Pancreas (tissue), 10 donors: ENCODE data around the gene NUB1. TPM values are rescaled to one million over a fixed set of nuclear protein-coding genes. Genes with fewer than 3 reads are reported as not detected.

ENCODE experiments used
- ATAC-seq, 4 donors: fragments of 200-7000 bp; cut with Tn5 transposase; one replicate each; pipeline versions ENCODE4 v1.8.0 to v1.9.1; 2020; ENCODE audit warnings: mild to moderate bottlenecking in 4 of 4, moderate library complexity in 4 of 4
- DNase-seq, 6 donors: peaks; one replicate each; pipeline ENCODE4 v3.0.0-alpha.2; 2020
- FAIRE-seq: peaks from 2 replicates; lab custom pipeline; 2012; peaks lifted over from hg19 to GRCh38; lab: Jason Lieb, UNC
- H3K27ac ChIP-seq, 4 donors: fragments of 200-600 bp; sonication (generic); 1 replicate in 3 of 4; 2 replicates in 1 of 4; pipeline versions ENCODE4 v1.5.0 to v1.8.0; 2020
- H3K27me3 ChIP-seq, 4 donors: fragments of 200-600 bp; one replicate each; pipeline ENCODE4 v1.8.0; 2021
- H3K36me3 ChIP-seq, 3 donors: fragments of 200-600 bp; sonication (generic) in 1 of 3; one replicate each; pipeline versions ENCODE4 v1.5.0 to v1.8.0; 2020 to 2021
- H3K4me1 ChIP-seq, 3 donors: fragments of 200-600 bp; one replicate each; pipeline ENCODE4 v1.8.0; 2021
- H3K4me3 ChIP-seq, 4 donors: fragments of 200-600 bp; sonication (generic) in 2 of 4; one replicate each; pipeline versions ENCODE4 v1.5.0 to v1.8.0; 2020 to 2021
- H3K9me3 ChIP-seq, 4 donors: fragments of 200-600 bp; one replicate each; pipeline ENCODE4 v1.8.0; 2021
- CTCF ChIP-seq, 4 donors: fragments of 200-600 bp; sonication (generic) in 3 of 4; IDR thresholded peaks; one replicate each; pipeline versions ENCODE4 v1.5.0 to v1.8.0; 2021; ENCODE audit warnings: antibody characterized with exemption in 4 of 4
- WGBS, 2 donors: extraction: QIAGEN DNeasy Blood & Tissue Kit; methylation state at CpG; one replicate each; pipeline ENCODE4 v1.1.7; 2013; 5-methylcytosine and 5-hydroxymethylcytosine counted together
- intact Hi-C, 3 donors: fragments of 100-400 bp; cut with DNase I; formaldehyde crosslinking; loops; one replicate each; pipeline versions ENCODE4 v1.11.1 to v1.14.2; 2022
- polyA plus RNA-seq, 2 donors: library from polyadenylated mRNA; stranded (reverse); fragments of 200-250 nt; gene quantifications; one replicate each; pipeline ENCODE4 v1.2.3, GENCODE V29; 2013
- total RNA-seq, 6 donors: library from RNA; stranded (reverse); fragmentation: NEBNext Ultra II Directional in 4 of 6; extraction: Animal tissue kit (Norgen Biotek cat#: 25700) in 4 of 6; gene quantifications; one replicate each; pipeline versions ENCODE4 v1.2.1 to v1.2.4, GENCODE V29; 2021 to 2023
- donor health status: healthy with polysubstance abuse.
- donor health status: DM: no; HTN: no; CAD: no; lungs with moderate emphysema.
- donor health status: DM: no; HTN: no; CAD: no.
- donor health status: control.
- donor health status: control.
- donor health status: Bipolar disorder and iron deficiency.
- donor health status: DM: yes; HTN: yes; CAD: no.
- donor health status: DM: no; HTN: no; CAD: no.
- donor health status: DM: no; HTN: no; CAD: no.
- donor health status: DM: yes; HTN: yes; CAD: no.

Gene NUB1
- total and polyA plus RNA-seq, 8 donors = 19.5 to 30.6 (median 23.8) TPM

GRCh38 chr7:151340794-151341356 lies 737 bp upstream of the NUB1 start:
- peaks cover 0 to 13% (median 4%) of the 10 kb centered on the region in 3 donors for H3K4me1 ChIP-seq
- peak overlapping the region in 2 of 4 donors; percentile 90 to 96 for H3K4me3 ChIP-seq
- no peaks in the 10 kb centered on the region for H3K27me3 ChIP-seq
- ATAC-seq = peak; percentile 8 to 11 (median 10)
- WGBS, 2 donors = 39 to 44% methylated on average over 12 of the region's 12 CpGs
- intact Hi-C loops = no loop called here
- no peak for DNase-seq
- no peak for FAIRE-seq
- H3K9me3 ChIP-seq = no peaks in the 10 kb centered on the region
- peak overlapping the region in 3 of 4 donors; percentile 23 to 84 (median 78) for H3K27ac ChIP-seq
- peaks cover 0 to 7% (median 0%) of the 10 kb centered on the region in 3 donors for H3K36me3 ChIP-seq
- no peak for TF ChIP-seq CTCF (IDR thresholded peaks at IDR 0.05)

- FAIRE-seq = peak; percentile 64
- no peak for ATAC-seq
- no peak for TF ChIP-seq CTCF (IDR thresholded peaks at IDR 0.05)
Observed at GRCh38 chr7:151342102-151342646, 562 bp downstream of the NUB1 start.

GRCh38 chr7:151342811-151343210 lies 1.2 kb downstream of the NUB1 start:
- no peaks in the 10 kb centered on the region for H3K9me3 ChIP-seq
- intact Hi-C loops = no loop called here
- no peak for DNase-seq
- no peak for FAIRE-seq
- WGBS, 2 donors = 30 to 41% methylated on average over 8 of the region's 8 CpGs
- TF ChIP-seq CTCF (IDR thresholded peaks at IDR 0.05) = no peak
- H3K27me3 ChIP-seq = no peaks in the 10 kb centered on the region
- H3K36me3 ChIP-seq = peaks cover 0 to 16% (median 0%) of the 10 kb centered on the region in 3 donors
- ATAC-seq = no peak
- no peak overlapping the region for H3K27ac ChIP-seq
- H3K4me1 ChIP-seq = peaks cover 0 to 18% (median 6%) of the 10 kb centered on the region in 3 donors
- peak overlapping the region; percentile 82 to 96 (median 89) for H3K4me3 ChIP-seq

More at GRCh38 chr7:151342102-151342646, 562 bp downstream of the NUB1 start:
- Histone ChIP-seq H3K36me3 (peaks cover 0 to 16% (median 0%) of the 10 kb centered on the region in 3 donors), H3K9me3 (no peaks in the 10 kb centered on the region), H3K27ac (peak overlapping the region; percentile 42 to 84 (median 74)), H3K4me1 (peaks cover 0 to 18% (median 6%) of the 10 kb centered on the region in 3 donors), H3K4me3 (peak overlapping the region; percentile 82 to 96 (median 89)), H3K27me3 (no peaks in the 10 kb centered on the region)
- intact Hi-C loops = no loop called here
- no peak for DNase-seq
- WGBS, 2 donors = 0 to 1% methylated on average over 11 of the region's 11 CpGs

GRCh38 chr7:151343516-151343915 lies 1.9 kb downstream of the NUB1 start:
- Histone ChIP-seq H3K27ac (no peak overlapping the region), H3K27me3 (no peaks in the 10 kb centered on the region), H3K9me3 (no peaks in the 10 kb centered on the region), H3K36me3 (peaks cover 0 to 16% (median 0%) of the 10 kb centered on the region in 3 donors), H3K4me1 (peaks cover 0 to 18% (median 6%) of the 10 kb centered on the region in 3 donors), H3K4me3 (no peak overlapping the region)
- DNase-seq (no peak), ATAC-seq (no peak), FAIRE-seq (no peak)
- TF ChIP-seq CTCF (IDR thresholded peaks at IDR 0.05) = no peak
- intact Hi-C loops = no loop called here
- 94 to 97% methylated on average over 9 of the region's 9 CpGs for WGBS, 2 donors
